Natural killer cell treated with Interleukin-12 subunit alpha and Interleukin-12 subunit beta and Interleukin-15 and Interleukin-18, amount 100 ng/mL, for 72 hours (primary cell): ENCODE results near the gene PRRT3. TPM values are rescaled to one million over a fixed set of nuclear protein-coding genes. Genes with fewer than 3 reads are reported as not detected.

Experiments used
- ATAC-seq, 2 donors: fragments of 150-1000 bp; cut with Tn5 transposase in 1 of 2; sonication (Bioruptor Pico), chemical (Tn5 transposase) in 1 of 2; 2 replicates each; pipeline ENCODE4 v1.10.0; 2021
- DNase-seq: peaks from one replicate; pipeline ENCODE4 v3.0.0; 2022; ENCODE audit warnings: low spot score
- H3K27ac Mint-ChIP-seq, 2 donors: 1 replicate in 1 of 2; 2 replicates in 1 of 2; pipeline ENCODE4 v1.8.0; 2022; ENCODE audit warnings: mixed read lengths in 2 of 2, mild to moderate bottlenecking in 1 of 2, moderate library complexity in 1 of 2
- H3K27me3 Mint-ChIP-seq, 2 donors: 1 replicate in 1 of 2; 2 replicates in 1 of 2; pipeline ENCODE4 v1.8.0; 2022; ENCODE audit warnings: mixed read lengths in 2 of 2
- H3K36me3 Mint-ChIP-seq: one replicate; pipeline ENCODE4 v1.8.0; 2022; ENCODE audit warnings: mixed read lengths
- H3K4me1 Mint-ChIP-seq, 2 donors: 1 replicate in 1 of 2; 2 replicates in 1 of 2; pipeline ENCODE4 v1.8.0; 2022; ENCODE audit warnings: low read depth in 2 of 2, mixed read lengths in 2 of 2, mild to moderate bottlenecking in 1 of 2
- H3K4me3 Mint-ChIP-seq: one replicate; pipeline ENCODE4 v1.8.0; 2022; ENCODE audit warnings: mixed read lengths
- H3K9me3 Mint-ChIP-seq: 2 replicates; pipeline ENCODE4 v1.8.0; 2022; ENCODE audit warnings: mixed read lengths
- total RNA-seq, 2 donors: library from RNA; stranded (reverse); gene quantifications; one replicate each; pipeline ENCODE4 v1.2.3, GENCODE V29; 2022

PRRT3 gene
- 10 to 100 TPM; 13.4 to 13.7 TPM for total RNA-seq

DNA sequence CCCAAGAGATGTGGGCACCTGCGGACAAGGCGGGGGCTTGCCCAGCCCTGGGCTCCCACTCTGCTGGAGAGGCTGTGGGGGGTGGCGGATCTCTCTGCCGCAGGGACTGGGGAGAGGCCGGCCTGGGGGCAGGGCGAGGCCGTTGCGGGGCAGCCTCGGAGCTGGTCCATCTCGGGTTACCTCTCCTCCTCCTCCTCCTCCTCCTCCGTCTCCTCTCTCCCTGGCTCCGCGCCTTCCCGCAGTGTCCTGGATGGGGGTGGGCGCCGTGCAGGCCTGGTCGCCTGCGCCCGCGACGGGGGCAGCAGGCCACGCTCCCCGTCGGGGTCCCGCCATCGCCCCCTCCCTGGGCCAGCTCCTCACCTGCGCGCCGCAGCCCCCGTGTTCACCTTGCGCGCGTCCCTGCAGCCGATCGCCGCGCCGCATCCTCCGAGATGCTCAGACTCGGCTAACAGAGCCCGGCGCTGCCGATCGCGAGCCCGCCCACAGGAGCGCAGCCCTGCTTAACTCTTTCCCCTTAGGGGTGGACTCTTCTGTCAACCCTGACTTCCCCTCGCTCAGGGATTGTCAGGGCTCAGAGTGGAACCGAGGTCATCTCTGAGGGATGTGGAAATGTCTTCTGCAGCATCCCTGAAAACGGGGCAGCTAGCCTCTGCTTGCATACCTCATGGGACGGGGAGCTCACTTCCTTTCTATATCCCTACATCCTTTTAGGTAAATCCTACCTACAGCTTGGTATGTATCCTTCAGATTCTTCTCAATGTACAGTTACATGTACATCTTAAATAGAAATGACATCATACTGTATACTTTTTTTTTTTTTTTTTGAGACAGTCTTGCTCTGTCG, at the start of gene PRRT3:
PRRT3 (minus strand) TSS at position 447 of the 844 bp plus-strand sequence. CDS start 2,293 bp downstream, outside the sequence.
- H3K9me3 Mint-ChIP-seq, result no peaks in the 10 kb centered on the region
- peak within 1 kb of the TSS; percentile 62 to 74 for H3K27ac Mint-ChIP-seq
- no peaks in the 10 kb centered on the region for H3K27me3 Mint-ChIP-seq
- peak within 1 kb of the TSS; percentile 83 for H3K4me3 Mint-ChIP-seq
- DNase-seq (no peak), ATAC-seq (peak; percentile 79 to 89)
- no peaks in the 10 kb centered on the region for H3K36me3 Mint-ChIP-seq
- peaks cover 15 to 21% of the 10 kb centered on the region in 2 donors for H3K4me1 Mint-ChIP-seq

DNA sequence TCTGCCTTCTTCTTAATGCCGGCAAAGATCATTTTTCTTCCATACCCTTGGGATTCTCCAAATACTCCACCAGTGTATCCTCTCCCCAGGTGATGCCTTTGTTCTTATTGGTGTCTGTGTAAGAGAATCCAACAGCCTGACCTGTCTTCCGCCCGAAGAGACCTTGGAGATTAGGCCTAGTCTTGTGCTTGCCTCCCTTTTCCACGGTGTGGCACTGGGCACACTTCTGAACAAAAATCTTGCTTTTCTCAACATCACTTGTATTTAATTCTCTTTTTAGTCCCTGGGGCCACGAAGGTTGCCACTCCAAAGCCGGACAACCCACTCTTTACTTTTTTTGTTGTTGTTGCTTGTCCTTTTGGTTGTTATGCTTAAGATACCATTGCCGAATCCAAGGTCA, 48.5 kb upstream of the PRRT3 start:
- H3K36me3 Mint-ChIP-seq, result peaks cover 10% of the 10 kb centered on the region

DNA sequence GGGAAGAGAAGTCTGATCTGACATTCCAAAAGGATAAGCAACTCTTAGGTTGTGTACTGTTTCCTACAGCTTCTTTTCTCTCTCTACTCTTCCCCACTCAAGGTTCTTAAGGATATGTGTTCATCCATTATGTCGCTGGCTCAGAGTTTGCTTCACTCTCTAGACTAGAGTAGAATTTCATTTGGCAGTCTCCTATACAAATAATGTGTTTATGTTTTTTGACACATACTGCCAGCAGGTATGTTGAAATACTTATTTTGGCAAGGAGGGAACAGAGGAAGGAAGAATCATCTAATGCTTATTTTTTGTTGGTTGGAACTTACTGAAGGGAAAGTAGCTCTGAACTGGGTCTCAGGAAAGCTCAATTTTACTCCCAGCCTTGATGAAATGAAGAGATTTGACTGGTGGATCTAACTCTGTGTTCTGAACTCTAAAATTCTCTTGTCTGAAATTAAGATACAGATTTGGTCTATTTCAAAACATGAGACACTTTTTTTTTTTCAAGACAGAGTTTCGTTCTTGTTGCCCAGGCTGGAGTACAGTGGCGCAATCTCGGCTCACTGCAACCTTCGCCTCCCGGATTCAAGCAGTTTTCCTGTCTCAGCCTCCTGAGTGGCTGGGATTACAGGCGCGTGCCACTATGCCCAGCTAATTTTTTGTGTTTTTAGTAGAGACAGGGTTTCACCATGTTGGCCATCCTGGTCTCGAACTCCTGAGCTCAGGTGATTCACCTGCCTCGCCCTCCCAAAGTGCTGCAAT, 42.1 kb upstream of the PRRT3 start:
- ATAC-seq (no peak), DNase-seq (no peak)
- no peaks in the 10 kb centered on the region for H3K9me3 Mint-ChIP-seq
- no peaks in the 10 kb centered on the region for H3K27me3 Mint-ChIP-seq
- no peak overlapping the region for H3K27ac Mint-ChIP-seq
- H3K4me1 Mint-ChIP-seq, result no peaks in the 10 kb centered on the region
- H3K4me3 Mint-ChIP-seq, result no peak overlapping the region
- peaks cover 4% of the 10 kb centered on the region for H3K36me3 Mint-ChIP-seq

More for the DNA sequence above, 48.5 kb upstream of the PRRT3 start:
- Mint-ChIP-seq H3K27me3 (no peaks in the 10 kb centered on the region), H3K9me3 (no peaks in the 10 kb centered on the region), H3K27ac (no peak overlapping the region), H3K4me3 (no peak overlapping the region), H3K4me1 (peaks cover 10 to 16% of the 10 kb centered on the region in 2 donors)
- ATAC-seq, result no peak
- no peak for DNase-seq

DNA sequence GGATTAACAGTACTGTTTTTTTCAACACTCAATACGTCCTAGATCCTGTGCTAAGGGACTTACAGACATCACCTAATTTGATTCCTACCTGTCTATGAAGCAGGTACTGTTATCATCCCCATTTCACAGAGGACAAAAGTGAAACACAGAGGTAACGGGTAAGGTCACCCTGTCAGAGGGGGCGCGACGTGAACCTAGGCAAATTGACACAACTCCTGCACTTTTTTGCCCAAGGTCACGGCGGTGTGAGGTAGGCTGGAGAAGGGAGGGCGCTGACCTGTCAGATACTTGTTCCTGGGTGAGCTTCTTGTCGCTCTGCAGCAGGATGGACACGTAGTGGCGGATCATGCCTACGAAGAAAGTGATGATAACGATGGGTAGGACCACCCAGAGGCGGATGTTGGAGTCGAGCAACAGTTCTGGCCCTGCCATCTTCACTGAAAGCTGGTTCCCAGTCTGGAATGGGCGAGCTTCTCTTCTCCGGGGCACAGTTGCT, 34.1 kb upstream of the PRRT3 start:
- no peaks in the 10 kb centered on the region for H3K27me3 Mint-ChIP-seq
- H3K27ac Mint-ChIP-seq, result peak overlapping the region; percentile 97 to 99
- peak overlapping the region; percentile 99 for H3K4me3 Mint-ChIP-seq
- H3K36me3 Mint-ChIP-seq, result peaks cover 4% of the 10 kb centered on the region
- peaks cover 10 to 17% of the 10 kb centered on the region in 2 donors for H3K4me1 Mint-ChIP-seq
- peak; percentile 74 to 76 for ATAC-seq
- no peak for DNase-seq
- H3K9me3 Mint-ChIP-seq, result no peaks in the 10 kb centered on the region

DNA sequence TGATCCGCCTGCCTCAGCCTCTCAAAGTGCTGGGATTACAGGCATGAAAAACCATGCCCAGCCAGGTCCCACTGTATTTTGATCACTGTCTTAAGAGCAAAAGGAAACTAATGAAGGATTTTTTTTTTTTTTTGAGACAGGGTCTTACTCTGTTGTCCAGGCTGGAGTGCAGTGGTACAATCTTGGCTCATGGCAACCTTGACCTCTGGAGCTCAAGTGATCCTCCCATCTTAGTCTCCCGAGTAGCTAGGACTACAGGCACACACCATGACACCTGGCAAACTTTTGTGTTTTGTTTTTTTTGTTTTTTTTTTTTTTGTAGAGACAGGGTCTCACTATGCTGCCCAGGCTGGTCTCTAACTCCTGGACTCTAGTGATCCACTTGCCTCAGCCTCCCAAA, 28.0 kb upstream of the PRRT3 start:
- H3K36me3 Mint-ChIP-seq, result peaks cover 23% of the 10 kb centered on the region
- no peak overlapping the region for H3K4me3 Mint-ChIP-seq
- no peak for ATAC-seq
- H3K4me1 Mint-ChIP-seq, result peaks cover 29 to 34% of the 10 kb centered on the region in 2 donors
- no peaks in the 10 kb centered on the region for H3K27me3 Mint-ChIP-seq
- DNase-seq, result no peak
- H3K9me3 Mint-ChIP-seq, result no peaks in the 10 kb centered on the region
- H3K27ac Mint-ChIP-seq, result peak overlapping the region in 1 of 2 donors; percentile 97

DNA sequence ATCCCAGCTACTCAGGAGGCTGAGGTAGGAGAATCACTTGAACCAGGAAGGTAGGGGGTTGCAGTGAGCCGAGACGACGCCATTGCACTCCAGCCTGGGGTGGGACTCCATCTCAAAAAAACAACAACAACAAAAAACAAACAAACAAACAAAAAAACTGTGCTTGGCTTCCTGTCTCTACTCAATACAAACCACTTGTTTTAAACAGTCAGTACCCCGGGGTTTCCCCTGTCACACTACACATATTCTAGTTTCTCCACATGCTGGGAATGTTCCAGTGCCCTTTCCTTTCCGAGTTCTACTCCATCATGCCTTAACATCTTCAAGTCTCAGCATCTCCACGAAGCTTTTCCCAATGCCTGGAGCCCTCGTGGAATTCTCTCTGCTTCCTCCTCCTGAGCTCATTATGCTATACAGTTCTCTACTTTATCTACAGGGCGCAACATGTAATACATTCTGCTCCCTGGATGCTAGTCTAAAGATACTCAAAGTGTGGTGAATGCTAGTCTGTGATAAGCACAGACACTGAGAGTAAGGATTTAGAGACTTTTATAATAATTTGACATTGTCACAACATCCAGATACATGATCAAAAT, 26.6 kb upstream of the PRRT3 start:
- DNase-seq, result no peak
- Mint-ChIP-seq H3K27ac (peak overlapping the region; percentile 97 to 99), H3K27me3 (no peaks in the 10 kb centered on the region), H3K4me1 (peaks cover 29 to 34% of the 10 kb centered on the region in 2 donors), H3K4me3 (peak overlapping the region; percentile 68), H3K36me3 (peaks cover 26% of the 10 kb centered on the region), H3K9me3 (no peaks in the 10 kb centered on the region)
- ATAC-seq, result no peak

DNA sequence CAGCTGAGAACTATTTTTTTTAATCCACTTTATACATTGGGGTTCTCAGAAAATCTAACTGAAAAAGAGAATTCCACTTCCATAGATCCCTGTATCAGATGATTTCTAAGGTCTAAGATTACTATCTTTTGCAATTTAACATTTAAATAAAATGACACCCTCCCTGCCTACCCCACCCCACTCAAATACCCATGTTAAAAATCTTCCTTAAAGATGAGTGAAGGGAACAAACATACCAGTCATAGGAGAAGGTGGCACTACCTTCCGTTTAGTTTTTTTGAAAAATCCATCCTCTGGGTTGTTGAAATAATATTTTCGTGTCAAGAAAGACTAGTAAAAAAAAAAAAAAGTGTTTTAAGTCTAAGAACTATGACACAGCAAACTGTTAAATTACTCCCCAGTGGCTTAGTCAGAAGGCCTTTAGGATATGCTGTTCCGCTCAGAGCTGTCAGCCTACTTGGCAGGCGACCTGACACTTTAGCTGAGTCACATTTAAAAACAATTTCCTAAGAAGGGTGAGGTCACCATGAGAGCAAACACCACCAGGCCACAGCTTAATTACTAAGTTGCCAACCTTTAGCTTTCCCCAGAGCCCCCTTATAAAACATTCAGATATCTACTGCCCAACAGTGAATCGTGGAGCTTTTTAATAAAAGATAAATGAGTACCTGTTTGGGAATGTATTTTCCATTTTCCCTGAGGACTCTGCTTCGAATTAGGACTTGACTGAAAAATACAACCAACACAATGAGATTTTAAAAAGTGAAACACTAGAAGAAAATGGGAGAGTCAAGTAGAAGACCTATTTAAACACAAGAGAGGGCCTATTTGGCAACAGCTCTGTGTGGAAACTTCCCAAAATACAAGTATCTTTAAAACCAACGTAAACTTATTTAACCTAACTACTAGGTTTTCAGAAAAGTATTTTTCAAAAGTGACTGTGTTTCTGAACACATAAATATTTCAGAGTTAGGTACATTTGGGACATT, 24.8 kb upstream of the PRRT3 start:
- peak overlapping the region; percentile 97 to 99 for H3K27ac Mint-ChIP-seq
- ATAC-seq (peak; percentile 98), DNase-seq (peak; percentile 78)
- H3K4me1 Mint-ChIP-seq, result peaks cover 26% of the 10 kb centered on the region in 2 donors
- no peaks in the 10 kb centered on the region for H3K27me3 Mint-ChIP-seq
- H3K36me3 Mint-ChIP-seq, result peaks cover 26% of the 10 kb centered on the region
- peak overlapping the region; percentile 73 for H3K4me3 Mint-ChIP-seq
- H3K9me3 Mint-ChIP-seq, result no peaks in the 10 kb centered on the region

DNA sequence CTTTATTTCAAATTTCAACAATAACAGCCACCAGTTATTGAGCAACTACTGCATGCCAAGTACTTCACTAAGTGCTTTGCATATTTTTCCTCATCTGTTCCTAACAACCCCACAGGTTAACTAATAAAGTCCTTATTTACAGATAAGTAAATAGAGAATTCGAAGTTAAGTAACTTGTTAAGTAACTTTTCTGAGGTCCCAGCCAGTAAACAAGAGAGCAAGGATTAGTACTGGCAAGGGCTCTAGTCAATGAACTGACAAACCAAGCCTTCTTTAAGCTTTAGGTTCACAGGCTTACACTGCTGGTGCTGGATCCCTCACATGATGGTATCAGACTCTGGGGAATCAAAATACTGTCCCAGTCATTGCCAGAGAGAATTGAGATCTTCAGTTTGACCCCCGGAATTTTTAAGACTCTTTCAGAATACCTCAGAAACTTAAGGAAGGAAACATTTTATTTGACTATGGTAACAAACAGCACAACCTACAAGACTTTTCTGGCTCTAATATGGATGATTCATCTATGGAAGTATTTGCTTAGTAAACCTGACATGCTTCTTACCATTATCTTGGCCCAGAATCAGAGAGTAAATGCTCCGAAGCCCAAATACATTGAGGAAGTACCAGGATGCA, 17.9 kb upstream of the PRRT3 start:
- Mint-ChIP-seq H3K4me3 (no peak overlapping the region), H3K4me1 (no peaks in the 10 kb centered on the region), H3K36me3 (peaks cover 35% of the 10 kb centered on the region), H3K27ac (no peak overlapping the region), H3K27me3 (no peaks in the 10 kb centered on the region), H3K9me3 (no peaks in the 10 kb centered on the region)
- no peak for DNase-seq
- no peak for ATAC-seq

DNA sequence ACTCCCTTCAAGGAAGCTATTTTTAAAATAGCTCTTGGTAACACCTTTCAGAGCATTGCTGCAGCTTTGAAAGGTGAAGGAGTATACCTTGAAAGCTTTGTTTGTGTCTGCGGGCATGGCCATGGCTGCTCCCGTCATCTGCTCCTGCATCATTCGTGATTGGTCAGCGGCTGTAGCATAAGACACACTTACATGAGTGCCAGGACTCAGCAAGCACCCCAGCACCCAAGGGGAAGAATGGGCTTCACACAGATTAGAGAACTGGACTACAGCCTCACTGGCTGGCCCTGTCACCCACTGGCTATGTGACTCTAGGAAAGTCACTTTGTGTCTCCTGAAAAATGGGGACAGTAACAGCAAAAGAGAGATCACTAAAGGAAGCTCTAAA, 17.4 kb upstream of the PRRT3 start:
- peaks cover 35% of the 10 kb centered on the region for H3K36me3 Mint-ChIP-seq
- no peak overlapping the region for H3K4me3 Mint-ChIP-seq
- ATAC-seq (no peak), DNase-seq (no peak)
- no peaks in the 10 kb centered on the region for H3K9me3 Mint-ChIP-seq
- H3K27me3 Mint-ChIP-seq, result no peaks in the 10 kb centered on the region
- H3K27ac Mint-ChIP-seq, result no peak overlapping the region
- no peaks in the 10 kb centered on the region for H3K4me1 Mint-ChIP-seq

DNA sequence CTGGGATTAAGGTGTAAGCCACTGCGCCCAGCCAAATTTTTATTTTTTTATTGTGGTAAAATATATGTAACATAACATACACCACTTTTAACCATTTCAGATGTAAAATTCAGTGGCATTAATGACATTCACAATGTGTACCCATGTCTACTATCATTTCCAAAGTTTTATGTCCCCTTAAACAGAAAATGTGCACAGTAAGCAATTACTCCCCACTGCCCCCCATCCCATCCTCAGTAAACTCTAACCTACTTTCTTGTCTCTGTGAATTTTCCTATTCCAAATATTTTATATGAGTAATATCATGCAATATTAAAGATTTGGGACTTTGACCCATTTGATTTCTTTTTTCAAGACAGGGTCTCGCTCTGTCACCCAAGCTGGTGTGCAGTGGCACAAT, 14.6 kb upstream of the PRRT3 start:
- Mint-ChIP-seq H3K27ac (no peak overlapping the region), H3K36me3 (peaks cover 39% of the 10 kb centered on the region), H3K4me3 (no peak overlapping the region), H3K4me1 (no peaks in the 10 kb centered on the region), H3K9me3 (no peaks in the 10 kb centered on the region), H3K27me3 (no peaks in the 10 kb centered on the region)
- ATAC-seq, result no peak
- no peak for DNase-seq

DNA sequence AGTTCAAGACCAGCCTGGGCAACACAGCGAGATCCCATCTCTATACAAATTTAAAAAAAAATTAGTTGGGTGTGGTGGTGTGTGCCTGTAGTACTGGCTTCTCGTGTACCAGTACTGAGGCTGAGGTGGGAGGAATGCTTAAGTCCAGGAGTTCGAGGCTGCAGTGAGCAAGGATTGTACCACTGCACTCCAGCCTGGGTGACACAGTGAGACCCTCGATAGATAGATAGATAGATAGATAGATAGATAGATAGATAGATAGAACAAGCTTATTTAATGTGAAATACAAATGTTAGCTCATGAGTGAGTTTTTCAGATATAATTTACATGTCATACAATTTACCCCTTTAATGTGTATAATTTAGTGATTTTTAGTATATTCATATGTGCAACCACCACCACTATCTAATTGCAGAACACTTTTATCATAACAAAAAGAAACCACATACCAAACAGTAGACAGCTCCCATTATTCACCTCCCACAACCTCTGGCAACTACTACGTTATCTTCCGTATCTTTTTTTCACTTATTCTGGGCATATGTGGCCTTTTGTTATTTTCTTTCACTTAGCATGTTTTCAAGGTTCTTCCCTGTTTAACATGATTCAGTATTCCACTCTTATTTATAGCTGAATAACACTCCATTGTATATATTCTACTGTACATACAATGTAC, 13.1 kb upstream of the PRRT3 start:
- ATAC-seq (no peak), DNase-seq (no peak)
- H3K36me3 Mint-ChIP-seq, result peaks cover 31% of the 10 kb centered on the region
- no peak overlapping the region for H3K4me3 Mint-ChIP-seq
- H3K27me3 Mint-ChIP-seq, result no peaks in the 10 kb centered on the region
- no peaks in the 10 kb centered on the region for H3K9me3 Mint-ChIP-seq
- H3K27ac Mint-ChIP-seq, result no peak overlapping the region
- no peaks in the 10 kb centered on the region for H3K4me1 Mint-ChIP-seq

DNA sequence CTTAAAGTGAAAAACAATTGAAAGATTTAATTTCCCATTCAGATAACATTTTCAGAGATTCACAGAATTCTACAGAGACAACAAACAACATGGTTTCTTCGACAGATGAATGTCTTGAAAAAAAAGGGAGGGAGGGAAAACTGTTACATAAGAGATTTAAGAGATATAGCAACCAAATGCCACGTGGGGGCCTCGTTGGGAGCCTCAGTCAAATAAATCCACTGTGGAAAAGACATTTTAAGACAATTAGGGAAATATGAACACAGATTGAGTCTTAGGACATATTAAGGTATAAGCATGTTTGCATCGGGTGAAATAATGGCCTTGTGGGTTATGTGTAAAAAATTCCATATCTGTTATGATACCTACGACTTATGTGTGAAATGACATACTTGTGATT, 5.0 kb upstream of the PRRT3 start:
- Mint-ChIP-seq H3K27ac (no peak overlapping the region), H3K9me3 (no peaks in the 10 kb centered on the region)

More for the DNA sequence above, 5.0 kb upstream of the PRRT3 start:
- no peak for DNase-seq
- Mint-ChIP-seq H3K27me3 (no peaks in the 10 kb centered on the region), H3K4me3 (no peak overlapping the region), H3K36me3 (no peaks in the 10 kb centered on the region), H3K4me1 (peaks cover 6% of the 10 kb centered on the region in 2 donors)
- ATAC-seq, result no peak
